CD4-positive, alpha-beta T cell (primary cell): ENCODE data around the gene TOB2. TPM values are rescaled to one million over a fixed set of nuclear protein-coding genes. Genes with fewer than 3 reads are reported as not detected.

Experiments used
- ATAC-seq: fragments of 200-7000 bp; cut with Tn5 transposase; one replicate; pipeline ENCODE4 v1.10.0; 2022; ENCODE audit warnings: mild to moderate bottlenecking; ENCODE audit not compliant: poor library complexity
- CTCF ChIA-PET: fragments of 350-600 bp; sonication (Branson Sonifier 250); formaldehyde crosslinking; loops from one replicate; lab custom pipeline; 2021; ENCODE audit warnings: antibody characterized with exemption, inconsistent platforms; lab: Charles Lee
- POLR2A ChIA-PET: fragments of 350-600 bp; sonication (Branson Sonifier 250); formaldehyde crosslinking; loops from one replicate; lab custom pipeline; 2021; ENCODE audit warnings: antibody characterized with exemption, inconsistent platforms; lab: Charles Lee
- DNase-seq, 14 experiments: peaks; one replicate each; pipeline ENCODE4 v3.0.0-alpha.2; 2013 to 2020; ENCODE audit warnings: mixed read lengths in 2 of 14
- H3K27ac ChIP-seq, 2 donors: one replicate each; pipeline versions ENCODE4 v1.5.1 to v1.7.0; 2013; ENCODE audit warnings: low read length in 2 of 2, low read depth in 1 of 2, mild to moderate bottlenecking in 1 of 2
- H3K27me3 ChIP-seq, 2 experiments: 1 replicate in 1 of 2; 2 replicates in 1 of 2; pipeline versions ENCODE4 v1.6.1 to v1.7.0; 2013; ENCODE audit warnings: low read length in 2 of 2, control low read depth in 1 of 2, mild to moderate bottlenecking in 1 of 2, moderate library complexity in 1 of 2; ENCODE audit not compliant: insufficient read depth in 2 of 2, control insufficient read depth in 1 of 2
- H3K36me3 ChIP-seq: one replicate; pipeline ENCODE4 v1.6.1; 2013; ENCODE audit warnings: low read length, control low read depth; ENCODE audit not compliant: insufficient read depth
- H3K4me1 ChIP-seq: one replicate; pipeline ENCODE4 v1.6.1; 2013; ENCODE audit warnings: low read length, control low read depth; ENCODE audit not compliant: insufficient read depth
- H3K4me3 ChIP-seq: one replicate; pipeline ENCODE4 v1.5.1; 2013; ENCODE audit warnings: mild to moderate bottlenecking, low read length, moderate library complexity
- H3K9me3 ChIP-seq, 2 experiments: 1 replicate in 1 of 2; 2 replicates in 1 of 2; pipeline versions ENCODE4 v1.6.1 to v1.7.0; 2013; ENCODE audit warnings: low read length in 2 of 2, mild to moderate bottlenecking in 2 of 2, control low read depth in 1 of 2, moderate library complexity in 1 of 2; ENCODE audit not compliant: control insufficient read depth in 1 of 2, insufficient read depth in 1 of 2
- H3K27ac Mint-ChIP-seq: one replicate; pipeline ENCODE4 v1.8.0; 2020; ENCODE audit warnings: mixed read lengths
- H3K27me3 Mint-ChIP-seq: one replicate; pipeline ENCODE4 v1.8.0; 2021; ENCODE audit warnings: mixed read lengths
- H3K36me3 Mint-ChIP-seq: one replicate; pipeline ENCODE4 v1.8.0; 2021; ENCODE audit warnings: low read depth, mixed read lengths
- H3K4me1 Mint-ChIP-seq: one replicate; pipeline ENCODE4 v1.8.0; 2021; ENCODE audit warnings: low read depth, mixed read lengths
- H3K4me3 Mint-ChIP-seq: one replicate; pipeline ENCODE4 v1.8.0; 2020; ENCODE audit warnings: mild to moderate bottlenecking, mixed read lengths
- H3K9me3 Mint-ChIP-seq: one replicate; pipeline ENCODE4 v1.8.0; 2020; ENCODE audit warnings: mixed read lengths
- intact Hi-C, 2 experiments: fragments of 100-400 bp; cut with DNase I in 1 of 2; cut with micrococcal nuclease in 1 of 2; formaldehyde crosslinking; loops; one replicate each; pipeline versions ENCODE4 v1.15.1 to v1.9.0; 2023 to 2025; cut with DNase I, micrococcal nuclease
- total RNA-seq, 174 experiments: library from RNA in 2 of 174; stranded (reverse) in 2 of 174; gene quantifications; one replicate each; pipeline ENCODE4 v1.2.3 and lab custom pipeline; 2021 to 2026
- TF ChIP-seq, protein P1 (sequence below): fragments of 200-600 bp; IDR thresholded peaks from one replicate; pipeline ENCODE4 v1.8.0; 2022; ENCODE audit warnings: antibody characterized with exemption, mild to moderate bottlenecking

Gene TOB2
- total RNA-seq, 2 experiments from 2014 or later = 21.0 to 26.7 TPM

DNA sequence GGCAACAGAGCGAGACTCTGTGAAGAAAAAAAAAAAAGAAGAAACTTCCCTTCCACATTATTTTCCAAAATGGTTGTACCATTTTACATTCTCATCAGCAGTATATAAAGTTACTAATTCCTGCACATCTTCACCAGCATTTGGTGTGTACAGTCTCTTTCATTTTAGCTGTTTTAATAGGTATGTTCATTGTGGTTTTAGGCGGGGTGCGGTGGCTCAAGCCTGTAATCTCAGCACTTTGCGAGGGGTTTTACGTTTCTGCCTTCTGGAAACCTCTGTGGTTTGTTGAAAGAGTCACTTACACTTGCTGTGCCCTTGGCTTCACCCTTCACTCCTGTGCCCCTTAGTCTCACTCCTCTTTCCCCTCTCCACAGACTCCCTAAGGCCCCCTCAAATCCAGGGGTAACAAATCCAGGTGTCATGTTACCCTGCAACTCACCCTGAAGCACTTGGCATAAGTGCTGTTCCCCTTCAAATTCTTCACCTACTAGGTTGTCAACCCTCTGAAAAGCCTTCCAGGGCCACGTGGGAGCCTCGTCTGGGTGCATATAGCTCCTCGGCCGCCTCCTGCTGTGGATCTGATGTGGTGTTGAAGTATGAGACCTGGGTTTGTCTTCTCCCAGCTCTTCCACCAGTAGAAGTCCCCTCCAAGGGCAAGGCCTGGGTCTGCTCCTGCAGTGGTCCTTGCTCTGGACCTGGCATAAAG is 20.8 kb downstream of the TOB2 start:
- Mint-ChIP-seq H3K4me1 (peaks cover 15% of the 10 kb centered on the region), H3K9me3 (no peaks in the 10 kb centered on the region), H3K27me3 (no peaks in the 10 kb centered on the region), H3K36me3 (peaks cover 33% of the 10 kb centered on the region), H3K4me3 (no peak overlapping the region), H3K27ac (peak overlapping the region; percentile 77)
- DNase-seq = peak in 4 of 14 experiments; percentile 16 to 66 (median 58)
- Histone ChIP-seq H3K9me3 (no peaks in the 10 kb centered on the region), H3K27me3 (no peaks in the 10 kb centered on the region), H3K4me3 (no peak overlapping the region), H3K27ac (no peak overlapping the region), H3K4me1 (peaks cover 13% of the 10 kb centered on the region), H3K36me3 (peaks cover 32% of the 10 kb centered on the region)
- TF ChIP-seq, protein P1, sequence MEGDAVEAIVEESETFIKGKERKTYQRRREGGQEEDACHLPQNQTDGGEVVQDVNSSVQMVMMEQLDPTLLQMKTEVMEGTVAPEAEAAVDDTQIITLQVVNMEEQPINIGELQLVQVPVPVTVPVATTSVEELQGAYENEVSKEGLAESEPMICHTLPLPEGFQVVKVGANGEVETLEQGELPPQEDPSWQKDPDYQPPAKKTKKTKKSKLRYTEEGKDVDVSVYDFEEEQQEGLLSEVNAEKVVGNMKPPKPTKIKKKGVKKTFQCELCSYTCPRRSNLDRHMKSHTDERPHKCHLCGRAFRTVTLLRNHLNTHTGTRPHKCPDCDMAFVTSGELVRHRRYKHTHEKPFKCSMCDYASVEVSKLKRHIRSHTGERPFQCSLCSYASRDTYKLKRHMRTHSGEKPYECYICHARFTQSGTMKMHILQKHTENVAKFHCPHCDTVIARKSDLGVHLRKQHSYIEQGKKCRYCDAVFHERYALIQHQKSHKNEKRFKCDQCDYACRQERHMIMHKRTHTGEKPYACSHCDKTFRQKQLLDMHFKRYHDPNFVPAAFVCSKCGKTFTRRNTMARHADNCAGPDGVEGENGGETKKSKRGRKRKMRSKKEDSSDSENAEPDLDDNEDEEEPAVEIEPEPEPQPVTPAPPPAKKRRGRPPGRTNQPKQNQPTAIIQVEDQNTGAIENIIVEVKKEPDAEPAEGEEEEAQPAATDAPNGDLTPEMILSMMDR = no peak
- peak; percentile 68 for ATAC-seq
- ChIA-PET CTCF (interaction anchor here (1.4 kb wide), 1 partner anchor 23 kb away, joined by 6 read pairs; no protein-coding TSS in a partner anchor), POLR2A (interaction anchor here (0.6 to 1.4 kb wide), 5 partner anchors 10 to 1979 kb away, joined by 3 to 5 read pairs (median 3); partner anchors contain the start of gene TOB2)
- intact Hi-C loops = no loop called here

DNA sequence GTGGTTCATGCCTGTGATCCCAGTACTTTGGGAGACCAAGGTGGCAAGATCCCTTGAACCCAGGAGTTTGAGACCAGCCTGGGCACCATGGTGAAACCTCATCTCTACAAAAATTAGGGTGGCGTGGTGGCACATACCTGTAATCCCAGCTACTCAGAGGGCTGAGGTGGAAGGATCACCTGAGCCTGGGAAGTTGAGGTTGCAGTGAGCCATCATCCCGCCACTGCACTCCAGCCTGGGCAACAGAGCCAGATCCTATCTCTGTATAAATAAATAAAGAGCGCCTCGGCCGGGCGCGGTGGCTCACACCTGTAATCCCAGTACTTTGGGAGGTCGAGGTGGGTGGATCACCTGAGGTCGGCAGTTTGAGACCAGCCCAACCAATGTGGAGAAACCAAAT is 27.9 kb downstream of the TOB2 start:
- DNase-seq = no peak
- no peaks in the 10 kb centered on the region for H3K27me3 Mint-ChIP-seq
- peaks cover 15% of the 10 kb centered on the region for H3K36me3 Mint-ChIP-seq
- CTCF ChIA-PET = no interaction called here
- H3K27ac Mint-ChIP-seq = no peak overlapping the region
- TF ChIP-seq, protein P1 = no peak
- Histone ChIP-seq H3K9me3 (no peaks in the 10 kb centered on the region), H3K4me1 (peaks cover 36% of the 10 kb centered on the region), H3K27me3 (no peaks in the 10 kb centered on the region), H3K27ac (no peak overlapping the region), H3K4me3 (no peak overlapping the region), H3K36me3 (peaks cover 9% of the 10 kb centered on the region)
- no peak overlapping the region for H3K4me3 Mint-ChIP-seq
- peaks cover 20% of the 10 kb centered on the region for H3K4me1 Mint-ChIP-seq
- H3K9me3 Mint-ChIP-seq = no peaks in the 10 kb centered on the region
- intact Hi-C loops = no loop called here
- no peak for ATAC-seq
- POLR2A ChIA-PET = no interaction called here

DNA sequence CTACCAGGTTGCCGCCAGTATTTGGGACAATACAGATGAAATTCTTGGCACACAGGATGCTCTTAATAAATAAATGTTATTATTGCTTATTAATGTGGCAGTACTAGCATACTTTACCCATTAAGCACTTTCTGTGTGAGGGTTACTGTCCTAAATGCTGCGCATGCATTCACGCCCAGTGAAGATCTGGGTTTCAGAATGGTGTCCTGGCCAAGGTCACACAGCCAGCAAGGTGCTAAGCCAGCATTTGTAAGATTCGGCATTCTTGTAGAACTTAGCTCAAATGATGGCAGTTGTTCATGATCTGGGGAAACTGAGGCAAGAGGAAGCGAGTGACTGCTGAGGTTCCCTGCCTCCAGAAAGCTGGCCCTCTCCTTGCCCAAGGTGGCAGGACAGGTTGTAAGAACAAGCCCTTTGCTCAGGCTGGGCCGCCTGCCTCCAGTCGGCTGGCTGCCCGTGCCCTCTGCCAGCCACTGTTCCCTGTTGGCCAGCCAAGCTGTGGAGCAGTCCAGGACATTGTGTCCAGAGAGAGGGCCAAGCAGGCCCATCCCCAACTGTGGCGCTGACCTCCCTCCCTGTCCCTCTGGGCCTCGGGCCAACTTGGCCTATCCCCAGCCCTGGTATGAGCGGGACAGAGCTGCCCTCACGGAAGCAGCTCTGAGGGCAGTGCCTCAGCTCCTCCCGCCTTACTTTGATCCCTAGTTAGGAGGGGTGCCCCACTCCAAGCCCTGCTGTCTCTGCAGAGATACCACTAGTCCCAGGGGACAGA is 28.8 kb downstream of the TOB2 start:
- Histone ChIP-seq H3K36me3 (peaks cover 2% of the 10 kb centered on the region), H3K27ac (no peak overlapping the region), H3K27me3 (no peaks in the 10 kb centered on the region), H3K9me3 (no peaks in the 10 kb centered on the region), H3K4me3 (no peak overlapping the region), H3K4me1 (peaks cover 40% of the 10 kb centered on the region)
- H3K4me1 Mint-ChIP-seq = peaks cover 20% of the 10 kb centered on the region
- H3K36me3 Mint-ChIP-seq = peaks cover 17% of the 10 kb centered on the region
- no peak overlapping the region for H3K4me3 Mint-ChIP-seq
- DNase-seq = no peak
- POLR2A ChIA-PET = interaction anchor here (1.9 kb wide), 1 partner anchor 36 kb away, joined by 4 read pairs; the partner anchor contains the start of gene TEF
- intact Hi-C loops = no loop called here
- TF ChIP-seq, protein P1 = no peak
- CTCF ChIA-PET = no interaction called here
- H3K27ac Mint-ChIP-seq = no peak overlapping the region
- ATAC-seq = no peak
- H3K9me3 Mint-ChIP-seq = no peaks in the 10 kb centered on the region
- no peaks in the 10 kb centered on the region for H3K27me3 Mint-ChIP-seq
